Measurements from ENCODE around the gene AK2.
A peak's percentile ranks its signal among the peaks of the same experiment; 100 is the strongest.

Gene AK2

GRCh38 chr1:33021567-33022431 lies 14.9 kb downstream of the AK2 start:
- no peak for DNase-seq

- DNase-seq, result no peak
These were observed 18.6 kb downstream of the AK2 start for GRCh38 chr1:33018112-33018511.

GRCh38 chr1:33017175-33017574 lies 19.5 kb downstream of the AK2 start:
- DNase-seq, result no peak

- no peak for DNase-seq
These were observed 21.5 kb downstream of the AK2 start for GRCh38 chr1:33015216-33015615.

GRCh38 chr1:33014464-33015163 lies 22.1 kb downstream of the AK2 start:
- no peak for DNase-seq

GRCh38 chr1:33013791-33014190 lies 22.9 kb downstream of the AK2 start:
- no peak for DNase-seq

GRCh38 chr1:33012165-33012564 lies 24.5 kb downstream of the AK2 start:
- no peak for DNase-seq

GRCh38 chr1:33010932-33011731 lies 25.6 kb downstream of the AK2 start:
- peak; percentile 77 for DNase-seq

- no peak for DNase-seq
These were observed 27.1 kb downstream of the AK2 start for GRCh38 chr1:33009561-33009960.

GRCh38 chr1:33008051-33008914 lies 28.4 kb downstream of the AK2 start:
- DNase-seq, result no peak

- no peak for DNase-seq
These were observed 29.3 kb downstream of the AK2 start for GRCh38 chr1:33007190-33008050.

GRCh38 chr1:33005838-33006421 lies 30.8 kb downstream of the AK2 start:
- no peak for DNase-seq

- DNase-seq, result no peak
These were observed 31.4 kb downstream of the AK2 start for GRCh38 chr1:33005117-33005837.

GRCh38 chr1:33004613-33005012 lies 32.1 kb downstream of the AK2 start:
- DNase-seq, result no peak

- DNase-seq, result no peak
These were observed 33.0 kb downstream of the AK2 start for GRCh38 chr1:33003657-33004056.

GRCh38 chr1:33002006-33002405 lies 34.7 kb downstream of the AK2 start:
- DNase-seq, result no peak

- no peak for DNase-seq
These were observed 35.4 kb downstream of the AK2 start for GRCh38 chr1:33001282-33001681.

GRCh38 chr1:33000427-33001026 lies 36.2 kb downstream of the AK2 start:
- DNase-seq, result no peak

GRCh38 chr1:32998997-32999396 lies 37.7 kb downstream of the AK2 start:
- DNase-seq, result no peak

GRCh38 chr1:32998064-32998463 lies 38.6 kb downstream of the AK2 start:
- no peak for DNase-seq
